Lung (tissue), 12 donors: Measurements from ENCODE around the gene DACT1. TPM values are rescaled to one million over a fixed set of nuclear protein-coding genes. Genes with fewer than 3 reads are reported as not detected.

Source experiments
- ATAC-seq: fragments of 200-7000 bp; cut with Tn5 transposase; one replicate; pipeline ENCODE4 v1.9.1; 2020; ENCODE audit warnings: moderate number of reproducible peaks; ENCODE audit not compliant: insufficient read depth, low FRiP score
- DNase-seq, 3 donors: peaks; one replicate each; pipeline ENCODE4 v3.0.0-alpha.2; 2013 to 2017
- H3K27ac ChIP-seq, 2 donors: one replicate each; pipeline ENCODE4 v1.5.1; 2013; ENCODE audit warnings: mild to moderate bottlenecking in 2 of 2, moderate library complexity in 2 of 2, control low read depth in 1 of 2, inconsistent platforms in 1 of 2, low read depth in 1 of 2, low read length in 1 of 2
- H3K27me3 ChIP-seq, 3 donors: one replicate each; pipeline ENCODE4 v1.5.1; 2013; ENCODE audit warnings: low read length in 2 of 3; ENCODE audit not compliant: control insufficient read depth in 3 of 3, insufficient read depth in 3 of 3
- H3K36me3 ChIP-seq, 4 donors: one replicate each; pipeline ENCODE4 v1.5.1; 2013; ENCODE audit warnings: low read length in 4 of 4, mild to moderate bottlenecking in 1 of 4, moderate library complexity in 1 of 4; ENCODE audit not compliant: control insufficient read depth in 4 of 4, insufficient read depth in 4 of 4
- H3K4me1 ChIP-seq, 5 donors: one replicate each; pipeline ENCODE4 v1.5.1; 2013; ENCODE audit warnings: low read length in 5 of 5, mild to moderate bottlenecking in 2 of 5, moderate library complexity in 1 of 5; ENCODE audit not compliant: control insufficient read depth in 5 of 5, insufficient read depth in 5 of 5
- H3K4me3 ChIP-seq: one replicate; pipeline ENCODE4 v1.5.1; 2013; ENCODE audit warnings: mild to moderate bottlenecking, control low read depth, moderate library complexity
- H3K9ac ChIP-seq, 2 donors: one replicate each; pipeline ENCODE4 v1.5.1; 2013; ENCODE audit warnings: low read length in 2 of 2, control low read depth in 1 of 2; ENCODE audit not compliant: insufficient read depth in 1 of 2
- H3K9me3 ChIP-seq, 4 donors: one replicate each; pipeline ENCODE4 v1.5.1; 2013; ENCODE audit warnings: low read length in 3 of 4, mild to moderate bottlenecking in 1 of 4, moderate library complexity in 1 of 4; ENCODE audit not compliant: control insufficient read depth in 4 of 4, insufficient read depth in 3 of 4
- CTCF ChIP-seq: IDR thresholded peaks from 2 replicates; pipeline ENCODE4 v1.5.1; 2012; ENCODE audit warnings: mild to moderate bottlenecking; ENCODE audit errors: control extremely low read depth, extremely low read depth
- WGBS, 2 donors: extraction: QIAGEN DNeasy Blood & Tissue Kit; methylation state at CpG; one replicate each; pipeline ENCODE4 v1.1.7; 2013; 5-methylcytosine and 5-hydroxymethylcytosine counted together
- polyA plus RNA-seq, 2 donors: library from polyadenylated mRNA; stranded (reverse); fragments of 200-250 nt; gene quantifications; one replicate each; pipeline ENCODE4 v1.2.1, GENCODE V29; 2013
- total RNA-seq, 2 donors: library from RNA; depleted of rRNA in 1 of 2; stranded (reverse); fragments of >200 nt in 1 of 2; gene quantifications; one replicate each; pipeline ENCODE4 v1.2.1, GENCODE V29; 2014 to 2021
- donor health status: control.
- donor health status: control.
- donor health status: Bipolar disorder and iron deficiency.
- donor health status: healthy.
- donor health status: DM: yes; HTN: yes; CAD: no.

DACT1 gene
- total and polyA plus RNA-seq, 4 donors = 1.7 to 22.4 (median 3.9) TPM

GRCh38 chr14:58671436-58671835, 33.7 kb downstream of the DACT1 start:
- no peak for TF ChIP-seq CTCF
- WGBS, 2 donors = 43 to 62% methylated on average over 4 of the region's 4 CpGs

GRCh38 chr14:58673722-58674121, 36.0 kb downstream of the DACT1 start:
- no peaks in the 10 kb centered on the region for H3K27me3 ChIP-seq
- H3K9me3 ChIP-seq = no peaks in the 10 kb centered on the region
- no peak for ATAC-seq
- H3K27ac ChIP-seq = no peak overlapping the region
- peaks cover 0 to 35% (median 6%) of the 10 kb centered on the region in 5 donors for H3K4me1 ChIP-seq
- 85 to 89% methylated on average over 2 of the region's 2 CpGs for WGBS, 2 donors
- no peak overlapping the region for H3K4me3 ChIP-seq
- DNase-seq = no peak
- no peak for TF ChIP-seq CTCF
- H3K9ac ChIP-seq = no peak overlapping the region
- no peaks in the 10 kb centered on the region for H3K36me3 ChIP-seq

More at GRCh38 chr14:58671436-58671835, 33.7 kb downstream of the DACT1 start:
- Histone ChIP-seq H3K4me1 (peaks cover 0 to 37% (median 6%) of the 10 kb centered on the region in 5 donors), H3K4me3 (no peak overlapping the region), H3K27me3 (no peaks in the 10 kb centered on the region), H3K36me3 (no peaks in the 10 kb centered on the region), H3K9ac (no peak overlapping the region), H3K9me3 (no peaks in the 10 kb centered on the region), H3K27ac (no peak overlapping the region)
- DNase-seq (peak in 2 of 3 donors; percentile 71 to 82), ATAC-seq (no peak)

GRCh38 chr14:58677001-58677400, 39.2 kb downstream of the DACT1 start:
- Histone ChIP-seq H3K27ac (no peak overlapping the region), H3K4me3 (no peak overlapping the region), H3K36me3 (no peaks in the 10 kb centered on the region), H3K4me1 (peaks cover 0 to 4% (median 0%) of the 10 kb centered on the region in 5 donors), H3K9ac (no peak overlapping the region), H3K27me3 (no peaks in the 10 kb centered on the region), H3K9me3 (no peaks in the 10 kb centered on the region)
- ATAC-seq = no peak
- no peak for DNase-seq
- 90% methylated on average over 5 of the region's 5 CpGs for WGBS, 2 donors
- no peak for TF ChIP-seq CTCF

- Histone ChIP-seq H3K27me3 (no peaks in the 10 kb centered on the region), H3K36me3 (no peaks in the 10 kb centered on the region), H3K4me3 (no peak overlapping the region), H3K9me3 (no peaks in the 10 kb centered on the region), H3K27ac (no peak overlapping the region), H3K4me1 (peaks cover 0 to 1% (median 0%) of the 10 kb centered on the region in 5 donors), H3K9ac (no peak overlapping the region)
- DNase-seq (no peak), ATAC-seq (no peak)
- WGBS, 2 donors = 90 to 93% methylated on average over 4 of the region's 4 CpGs
- no peak for TF ChIP-seq CTCF
Observed at GRCh38 chr14:58677517-58677916, 39.8 kb downstream of the DACT1 start.
